GM23338 (cell line): ENCODE results near the gene CD4. TPM values are rescaled to one million over a fixed set of nuclear protein-coding genes. Genes with fewer than 3 reads are reported as not detected.
A peak's percentile ranks its signal among the peaks of the same experiment; 100 is the strongest.

Source experiments
- ATAC-seq: fragments of 200-7000 bp; cut with Tn5 transposase; 3 replicates; pipeline ENCODE4 v1.9.1; 2020
- DNase-seq: peaks from one replicate; pipeline ENCODE4 v3.0.0-alpha.2; 2015; ENCODE audit warnings: low spot score
- H2AFZ ChIP-seq: fragments of 200-600 bp; sonication (generic); 2 replicates; pipeline ENCODE4 v1.8.0; 2016; ENCODE audit warnings: antibody characterized with exemption, mild to moderate bottlenecking, moderate library complexity
- H3F3A ChIP-seq: fragments of 200-600 bp; sonication (generic); replicated peaks from 2 replicates; pipeline ENCODE4 v1.8.0; 2017; ENCODE audit warnings: antibody characterized with exemption, mixed run types, low read depth
- H3K27ac ChIP-seq: fragments of 200-600 bp; sonication (generic); 2 replicates; pipeline ENCODE4 v1.6.1; 2016; ENCODE audit warnings: low read depth
- H3K27me3 ChIP-seq: fragments of 200-600 bp; sonication (generic); 2 replicates; pipeline ENCODE4 v1.8.0; 2016; ENCODE audit warnings: mild to moderate bottlenecking, mixed run types, moderate library complexity; ENCODE audit not compliant: insufficient read depth
- H3K36me3 ChIP-seq: fragments of 200-600 bp; sonication (generic); 2 replicates; pipeline ENCODE4 v1.8.0; 2016; ENCODE audit warnings: mild to moderate bottlenecking; ENCODE audit not compliant: insufficient read depth
- H3K4me1 ChIP-seq: fragments of 200-600 bp; sonication (generic); 2 replicates; pipeline ENCODE4 v1.8.0; 2016; ENCODE audit warnings: mild to moderate bottlenecking, moderate library complexity; ENCODE audit not compliant: insufficient read depth
- H3K4me2 ChIP-seq: fragments of 200-600 bp; sonication (generic); 2 replicates; pipeline ENCODE4 v1.7.1; 2017; ENCODE audit warnings: mixed run types
- H3K4me3 ChIP-seq: fragments of 200-600 bp; sonication (generic); 2 replicates; pipeline ENCODE4 v1.6.1; 2016; ENCODE audit warnings: mixed run types
- H3K79me2 ChIP-seq: fragments of 200-600 bp; sonication (generic); replicated peaks from 2 replicates; pipeline ENCODE4 v1.8.0; 2017; ENCODE audit warnings: mild to moderate bottlenecking; ENCODE audit not compliant: insufficient read depth
- H3K9me2 ChIP-seq: fragments of 200-600 bp; sonication (generic); 2 replicates; pipeline ENCODE4 v1.8.0; 2017; ENCODE audit not compliant: insufficient read depth
- H4K20me1 ChIP-seq: fragments of 200-600 bp; sonication (generic); replicated peaks from 2 replicates; pipeline ENCODE4 v1.8.0; 2017; ENCODE audit warnings: mild to moderate bottlenecking; ENCODE audit not compliant: insufficient read depth
- H3K27ac Mint-ChIP-seq: 2 replicates; pipeline ENCODE4 v1.8.0; 2020; ENCODE audit warnings: inconsistent platforms, mild to moderate bottlenecking, moderate library complexity, mixed read lengths
- H3K27me3 Mint-ChIP-seq: 3 replicates; pipeline ENCODE4 v1.8.0; 2022; ENCODE audit warnings: low read depth, mild to moderate bottlenecking, moderate library complexity, mixed read lengths, inconsistent platforms; ENCODE audit not compliant: insufficient read depth, poor library complexity
- H3K36me3 Mint-ChIP-seq: 3 replicates; pipeline ENCODE4 v1.8.0; 2021; ENCODE audit warnings: low read depth, mild to moderate bottlenecking, inconsistent platforms, moderate library complexity, mixed read lengths
- H3K4me1 Mint-ChIP-seq: 3 replicates; pipeline ENCODE4 v1.8.0; 2020; ENCODE audit warnings: mild to moderate bottlenecking, inconsistent platforms, mixed read lengths
- H3K4me3 Mint-ChIP-seq: 3 replicates; pipeline ENCODE4 v1.8.0; 2021; ENCODE audit warnings: moderate library complexity, mild to moderate bottlenecking, inconsistent platforms, mixed read lengths
- H3K9me3 Mint-ChIP-seq: 3 replicates; pipeline ENCODE4 v1.8.0; 2020; ENCODE audit warnings: moderate library complexity, mild to moderate bottlenecking, inconsistent platforms, mixed read lengths
- CREB1 ChIP-seq: fragments of 250-450 bp; sonication (Bioruptor Pico); IDR thresholded peaks from 2 replicates; pipeline ENCODE4 v1.5.0; 2020; ENCODE audit warnings: low read depth, mild to moderate bottlenecking, moderate library complexity
- ETS1 ChIP-seq: IDR thresholded peaks from 2 replicates; pipeline ENCODE4 v1.6.1; 2016; ENCODE audit warnings: antibody characterized with exemption
- EZH2 ChIP-seq: fragments of 200-600 bp; sonication (generic); IDR thresholded peaks from one replicate; pipeline ENCODE4 v1.8.0; 2017; ENCODE audit warnings: antibody characterized with exemption, mild to moderate bottlenecking, low read depth; ENCODE audit not compliant: unreplicated experiment
- EZH2phosphoT487 ChIP-seq: fragments of 200-600 bp; sonication (generic); IDR thresholded peaks from one replicate; pipeline ENCODE4 v1.8.1; 2018; ENCODE audit warnings: antibody characterized with exemption; ENCODE audit not compliant: unreplicated experiment
- JUNB ChIP-seq: IDR thresholded peaks from one replicate; pipeline ENCODE4 v1.6.1; 2016; ENCODE audit warnings: antibody characterized with exemption; ENCODE audit not compliant: unreplicated experiment
- NANOG ChIP-seq: IDR thresholded peaks from 2 replicates; pipeline ENCODE4 v1.6.1; 2016; ENCODE audit warnings: antibody characterized with exemption, borderline replicate concordance
- POLR2AphosphoS5 ChIP-seq: IDR thresholded peaks from 2 replicates; pipeline ENCODE4 v1.6.1; 2016; ENCODE audit warnings: antibody characterized with exemption, low read depth
- STAT1 ChIP-seq: IDR thresholded peaks from one replicate; pipeline ENCODE4 v1.6.1; 2016; ENCODE audit warnings: antibody characterized with exemption; ENCODE audit not compliant: unreplicated experiment
- ZNF114 ChIP-seq: fragments of 250-450 bp; sonication (Bioruptor Pico); IDR thresholded peaks from 2 replicates; pipeline ENCODE4 v1.5.0; 2020; ENCODE audit warnings: mild to moderate bottlenecking, moderate library complexity
- ZNF331 ChIP-seq: fragments of 250-450 bp; sonication (Bioruptor Pico); IDR thresholded peaks from 2 replicates; pipeline ENCODE4 v1.5.0; 2020; ENCODE audit warnings: low read depth, mild to moderate bottlenecking, moderate library complexity
- polyA plus RNA-seq: library from polyadenylated mRNA; unstranded; fragments of >200 nt; fragmentation: Nextera tagmentation; extraction: Ambion mirVana; gene quantifications from 2 replicates; pipeline ENCODE4 v1.2.1, GENCODE V29; 2016
- total RNA-seq: library from RNA; depleted of rRNA; stranded (reverse); fragments of >200 nt; shearing (Covaris generic); gene quantifications from 2 replicates; pipeline ENCODE4 v1.2.3, GENCODE V29; 2014
- TF ChIP-seq, protein P1 (sequence below), 2 experiments: fragments of 200-600 bp in 1 of 2; sonication (generic) in 1 of 2; conservative IDR thresholded peaks; 2 replicates each; pipeline versions ENCODE4 v1.5.1 to v1.6.1; 2016 to 2017; ENCODE audit warnings: antibody characterized with exemption in 2 of 2, low read depth in 2 of 2, mild to moderate bottlenecking in 2 of 2, moderate library complexity in 1 of 2
- TF ChIP-seq, protein P2 (sequence below): IDR thresholded peaks from one replicate; pipeline ENCODE4 v1.6.1; 2018; ENCODE audit warnings: antibody characterized with exemption; ENCODE audit not compliant: unreplicated experiment

CD4 gene
- total and polyA plus RNA-seq, 2 experiments from 2014 or later = 1.5 to 2.0 TPM

GRCh38 chr12:6839482-6840201, 50.3 kb downstream of the CD4 start (continued):
- TF ChIP-seq, protein P1, sequence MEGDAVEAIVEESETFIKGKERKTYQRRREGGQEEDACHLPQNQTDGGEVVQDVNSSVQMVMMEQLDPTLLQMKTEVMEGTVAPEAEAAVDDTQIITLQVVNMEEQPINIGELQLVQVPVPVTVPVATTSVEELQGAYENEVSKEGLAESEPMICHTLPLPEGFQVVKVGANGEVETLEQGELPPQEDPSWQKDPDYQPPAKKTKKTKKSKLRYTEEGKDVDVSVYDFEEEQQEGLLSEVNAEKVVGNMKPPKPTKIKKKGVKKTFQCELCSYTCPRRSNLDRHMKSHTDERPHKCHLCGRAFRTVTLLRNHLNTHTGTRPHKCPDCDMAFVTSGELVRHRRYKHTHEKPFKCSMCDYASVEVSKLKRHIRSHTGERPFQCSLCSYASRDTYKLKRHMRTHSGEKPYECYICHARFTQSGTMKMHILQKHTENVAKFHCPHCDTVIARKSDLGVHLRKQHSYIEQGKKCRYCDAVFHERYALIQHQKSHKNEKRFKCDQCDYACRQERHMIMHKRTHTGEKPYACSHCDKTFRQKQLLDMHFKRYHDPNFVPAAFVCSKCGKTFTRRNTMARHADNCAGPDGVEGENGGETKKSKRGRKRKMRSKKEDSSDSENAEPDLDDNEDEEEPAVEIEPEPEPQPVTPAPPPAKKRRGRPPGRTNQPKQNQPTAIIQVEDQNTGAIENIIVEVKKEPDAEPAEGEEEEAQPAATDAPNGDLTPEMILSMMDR (conservative IDR thresholded peaks at IDR 0.05; ENCODE audit: low read depth in 2 of 2) = no peak
- TF ChIP-seq ZNF331 (CRISPR knock-in tag) (no peak), NANOG (no peak), ZNF114 (no peak), CREB1 (no peak), EZH2phosphoT487 (no peak)

DNA sequence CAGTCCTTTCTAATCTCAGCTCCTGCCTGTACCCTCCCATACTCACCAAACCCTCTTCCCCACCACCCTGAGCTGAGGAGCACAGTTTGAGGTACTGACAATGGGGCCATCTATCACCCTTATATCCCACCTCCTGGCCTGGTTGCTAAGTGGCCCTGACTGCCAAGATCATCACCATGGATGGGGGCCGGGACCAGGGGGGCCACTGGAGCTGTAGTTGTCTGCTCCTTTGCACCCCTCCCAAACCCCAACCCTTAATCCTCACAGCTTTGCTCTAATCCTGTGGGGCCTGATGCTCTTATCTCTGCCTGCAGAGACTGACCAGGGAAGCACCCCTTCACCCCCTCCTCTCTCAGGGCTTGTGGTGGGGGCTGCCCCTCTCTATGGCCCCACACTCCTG, 51.0 kb downstream of the CD4 start:
- H2AFZ ChIP-seq = no peak overlapping the region
- no peaks in the 10 kb centered on the region for H3K27me3 ChIP-seq
- no peaks in the 10 kb centered on the region for H3K9me2 ChIP-seq
- peaks cover 2% of the 10 kb centered on the region; the same call in 1 of the 2 replicates for H3F3A ChIP-seq
- no peaks in the 10 kb centered on the region for H3K79me2 ChIP-seq
- H3K36me3 ChIP-seq = peaks cover 13% of the 10 kb centered on the region
- no peak overlapping the region for H3K4me2 ChIP-seq
- Mint-ChIP-seq H3K4me1 (peaks cover 18% of the 10 kb centered on the region), H3K9me3 (no peaks in the 10 kb centered on the region), H3K4me3 (peak overlapping the region; percentile 12; the same call in 1 of the 3 replicates), H3K36me3 (peaks cover 69% of the 10 kb centered on the region), H3K27ac (no peak overlapping the region), H3K27me3 (peaks cover 22% of the 10 kb centered on the region)
- H3K27ac ChIP-seq = no peak overlapping the region
- DNase-seq = no peak
- H4K20me1 ChIP-seq = no peaks in the 10 kb centered on the region; the same call in 1 of the 2 replicates
- H3K4me3 ChIP-seq = no peak overlapping the region
- H3K4me1 ChIP-seq = peaks cover 5% of the 10 kb centered on the region; the same call in 1 of the 2 replicates
- no peak for ATAC-seq
- TF ChIP-seq EZH2 (no peak), CREB1 (no peak), ZNF114 (no peak), STAT1 (no peak), NANOG (no peak), EZH2phosphoT487 (no peak), ETS1 (no peak), POLR2AphosphoS5 (no peak), JUNB (no peak)
- TF ChIP-seq, protein P2, sequence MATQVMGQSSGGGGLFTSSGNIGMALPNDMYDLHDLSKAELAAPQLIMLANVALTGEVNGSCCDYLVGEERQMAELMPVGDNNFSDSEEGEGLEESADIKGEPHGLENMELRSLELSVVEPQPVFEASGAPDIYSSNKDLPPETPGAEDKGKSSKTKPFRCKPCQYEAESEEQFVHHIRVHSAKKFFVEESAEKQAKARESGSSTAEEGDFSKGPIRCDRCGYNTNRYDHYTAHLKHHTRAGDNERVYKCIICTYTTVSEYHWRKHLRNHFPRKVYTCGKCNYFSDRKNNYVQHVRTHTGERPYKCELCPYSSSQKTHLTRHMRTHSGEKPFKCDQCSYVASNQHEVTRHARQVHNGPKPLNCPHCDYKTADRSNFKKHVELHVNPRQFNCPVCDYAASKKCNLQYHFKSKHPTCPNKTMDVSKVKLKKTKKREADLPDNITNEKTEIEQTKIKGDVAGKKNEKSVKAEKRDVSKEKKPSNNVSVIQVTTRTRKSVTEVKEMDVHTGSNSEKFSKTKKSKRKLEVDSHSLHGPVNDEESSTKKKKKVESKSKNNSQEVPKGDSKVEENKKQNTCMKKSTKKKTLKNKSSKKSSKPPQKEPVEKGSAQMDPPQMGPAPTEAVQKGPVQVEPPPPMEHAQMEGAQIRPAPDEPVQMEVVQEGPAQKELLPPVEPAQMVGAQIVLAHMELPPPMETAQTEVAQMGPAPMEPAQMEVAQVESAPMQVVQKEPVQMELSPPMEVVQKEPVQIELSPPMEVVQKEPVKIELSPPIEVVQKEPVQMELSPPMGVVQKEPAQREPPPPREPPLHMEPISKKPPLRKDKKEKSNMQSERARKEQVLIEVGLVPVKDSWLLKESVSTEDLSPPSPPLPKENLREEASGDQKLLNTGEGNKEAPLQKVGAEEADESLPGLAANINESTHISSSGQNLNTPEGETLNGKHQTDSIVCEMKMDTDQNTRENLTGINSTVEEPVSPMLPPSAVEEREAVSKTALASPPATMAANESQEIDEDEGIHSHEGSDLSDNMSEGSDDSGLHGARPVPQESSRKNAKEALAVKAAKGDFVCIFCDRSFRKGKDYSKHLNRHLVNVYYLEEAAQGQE = no peak
